Activated CD4-positive, alpha-beta T cell treated with anti-CD3 and anti-CD28 coated beads for 36 hours (primary cell): ENCODE measurements around the gene ZC3H18. TPM values are rescaled to one million over a fixed set of nuclear protein-coding genes. Genes with fewer than 3 reads are reported as not detected.
"Not testable (repeated sequence)": the region's sequence is repeated elsewhere in the genome, so short reads cannot be mapped to it uniquely, and the experiment has no call there.

Experiments used
- ATAC-seq: fragments of 200-7000 bp; cut with Tn5 transposase; one replicate; pipeline ENCODE4 v1.10.0; 2021; ENCODE audit warnings: mild to moderate bottlenecking, moderate library complexity
- CTCF ChIA-PET: fragments of 350-600 bp; sonication (Branson Sonifier 250); formaldehyde crosslinking; loops from one replicate; lab custom pipeline; 2021; ENCODE audit warnings: antibody characterized with exemption; lab: Charles Lee
- POLR2A ChIA-PET: fragments of 350-600 bp; sonication (Branson Sonifier 250); formaldehyde crosslinking; loops from one replicate; lab custom pipeline; 2021; ENCODE audit warnings: antibody characterized with exemption, inconsistent platforms; lab: Charles Lee
- DNase-seq: peaks from one replicate; pipeline ENCODE4 v3.0.0-alpha.2; 2020
- H3K27ac Mint-ChIP-seq: one replicate; pipeline ENCODE4 v1.8.0; 2021; ENCODE audit warnings: mixed read lengths
- H3K27me3 Mint-ChIP-seq: one replicate; pipeline ENCODE4 v1.8.0; 2021; ENCODE audit warnings: mixed read lengths
- H3K36me3 Mint-ChIP-seq: one replicate; pipeline ENCODE4 v1.8.0; 2021; ENCODE audit warnings: low read depth, mixed read lengths
- H3K4me1 Mint-ChIP-seq: one replicate; pipeline ENCODE4 v1.8.0; 2021; ENCODE audit warnings: mixed read lengths
- H3K4me3 Mint-ChIP-seq: one replicate; pipeline ENCODE4 v1.8.0; 2021; ENCODE audit warnings: mild to moderate bottlenecking, moderate library complexity, mixed read lengths
- H3K9me3 Mint-ChIP-seq: one replicate; pipeline ENCODE4 v1.8.0; 2021; ENCODE audit warnings: low read depth, mixed read lengths
- intact Hi-C, 2 experiments: fragments of 100-400 bp; cut with DNase I in 1 of 2; cut with micrococcal nuclease in 1 of 2; formaldehyde crosslinking; loops; one replicate each; pipeline versions ENCODE4 v1.14.2 to v1.15.1; 2022 to 2024; cut with DNase I, micrococcal nuclease
- total RNA-seq, 2 experiments: library from RNA; stranded (reverse); gene quantifications; one replicate each; pipeline ENCODE4 v1.2.3, GENCODE V29; 2021

ZC3H18 gene
- total RNA-seq, 2 experiments from 2014 or later = 70.0 to 76.4 TPM

- no peak for ATAC-seq
- Mint-ChIP-seq H3K27me3 (no peaks in the 10 kb centered on the region), H3K4me1 (peaks cover 11% of the 10 kb centered on the region), H3K27ac (peak overlapping the region; percentile 10), H3K36me3 (peaks cover 40% of the 10 kb centered on the region), H3K4me3 (no peak overlapping the region), H3K9me3 (no peaks in the 10 kb centered on the region)
- CTCF ChIA-PET = no interaction called here
- DNase-seq = no peak
- intact Hi-C loops = no loop called here
- POLR2A ChIA-PET = no interaction called here
Observed at GRCh38 chr16:88597856-88598491, 27.8 kb downstream of the ZC3H18 start.

- no peaks in the 10 kb centered on the region for H3K9me3 Mint-ChIP-seq
- ChIA-PET POLR2A (no interaction called here), CTCF (no interaction called here)
- no peak overlapping the region for H3K27ac Mint-ChIP-seq
- ATAC-seq = no peak
- no peak overlapping the region for H3K4me3 Mint-ChIP-seq
- peaks cover 10% of the 10 kb centered on the region for H3K4me1 Mint-ChIP-seq
- peaks cover 40% of the 10 kb centered on the region for H3K36me3 Mint-ChIP-seq
- H3K27me3 Mint-ChIP-seq = no peaks in the 10 kb centered on the region
- DNase-seq = no peak
- intact Hi-C loops = no loop called here
Observed at GRCh38 chr16:88599092-88599733, 29.0 kb downstream of the ZC3H18 start.

DNA sequence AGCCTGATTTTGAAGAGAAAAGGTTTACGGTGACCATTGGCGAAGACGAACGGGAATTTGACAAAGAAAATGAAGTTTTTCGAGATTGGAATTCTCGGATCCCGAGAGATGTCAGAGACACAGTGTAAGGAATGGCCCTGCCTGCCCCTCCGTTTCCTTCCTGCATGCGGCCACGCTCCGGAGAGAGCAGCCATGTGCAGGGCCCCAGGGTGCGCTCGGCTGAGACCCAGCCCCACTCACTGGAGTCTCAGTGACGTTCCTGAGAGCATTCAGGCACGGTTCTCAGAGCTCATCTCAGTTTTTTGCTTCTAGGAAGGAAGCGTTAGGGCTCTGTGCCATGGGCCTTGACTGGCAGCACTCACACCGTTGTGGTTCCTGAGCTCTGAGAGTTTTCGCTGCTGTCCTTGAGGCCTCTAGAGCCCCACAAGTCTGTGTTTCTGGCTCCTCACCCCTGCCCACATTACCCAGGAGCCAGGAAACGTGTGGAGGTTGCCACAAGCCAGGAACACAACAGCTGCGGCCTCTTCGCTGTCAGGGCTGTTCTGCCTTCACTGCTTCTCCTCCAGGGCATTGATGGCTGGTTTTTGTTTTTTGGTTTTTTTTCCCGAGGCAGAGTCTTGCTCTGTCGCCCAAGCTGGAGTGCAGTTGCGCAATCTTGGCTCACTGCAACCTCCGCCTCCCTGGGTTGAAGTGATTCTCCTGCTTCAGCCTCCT, 29.8 kb downstream of the ZC3H18 start:
- ATAC-seq (no peak), DNase-seq (no peak)
- H3K27me3 Mint-ChIP-seq = no peaks in the 10 kb centered on the region
- intact Hi-C loops = no loop called here
- H3K4me3 Mint-ChIP-seq = no peak overlapping the region
- H3K36me3 Mint-ChIP-seq = peaks cover 40% of the 10 kb centered on the region
- ChIA-PET CTCF (no interaction called here), POLR2A (no interaction called here)
- H3K9me3 Mint-ChIP-seq = no peaks in the 10 kb centered on the region
- no peak overlapping the region for H3K27ac Mint-ChIP-seq
- H3K4me1 Mint-ChIP-seq = peaks cover 10% of the 10 kb centered on the region

GRCh38 chr16:88600539-88600896, 30.3 kb downstream of the ZC3H18 start:
- ChIA-PET CTCF (no interaction called here), POLR2A (no interaction called here)
- H3K27me3 Mint-ChIP-seq = no peaks in the 10 kb centered on the region
- no peak overlapping the region for H3K27ac Mint-ChIP-seq
- peaks cover 10% of the 10 kb centered on the region for H3K4me1 Mint-ChIP-seq
- H3K9me3 Mint-ChIP-seq = no peaks in the 10 kb centered on the region
- H3K36me3 Mint-ChIP-seq = peaks cover 37% of the 10 kb centered on the region
- H3K4me3 Mint-ChIP-seq = no peak overlapping the region
- DNase-seq = no peak
- intact Hi-C loops = no loop called here
- no peak for ATAC-seq

- H3K4me3 Mint-ChIP-seq = no peak overlapping the region
- no peaks in the 10 kb centered on the region for H3K27me3 Mint-ChIP-seq
- intact Hi-C loops = no loop called here
- ATAC-seq (no peak), DNase-seq (no peak)
- peaks cover 4% of the 10 kb centered on the region for H3K4me1 Mint-ChIP-seq
- peaks cover 39% of the 10 kb centered on the region for H3K36me3 Mint-ChIP-seq
- POLR2A ChIA-PET = no interaction called here
- CTCF ChIA-PET = no interaction called here
- no peaks in the 10 kb centered on the region for H3K9me3 Mint-ChIP-seq
- no peak overlapping the region for H3K27ac Mint-ChIP-seq
Observed at GRCh38 chr16:88601313-88602036, 31.3 kb downstream of the ZC3H18 start.

DNA sequence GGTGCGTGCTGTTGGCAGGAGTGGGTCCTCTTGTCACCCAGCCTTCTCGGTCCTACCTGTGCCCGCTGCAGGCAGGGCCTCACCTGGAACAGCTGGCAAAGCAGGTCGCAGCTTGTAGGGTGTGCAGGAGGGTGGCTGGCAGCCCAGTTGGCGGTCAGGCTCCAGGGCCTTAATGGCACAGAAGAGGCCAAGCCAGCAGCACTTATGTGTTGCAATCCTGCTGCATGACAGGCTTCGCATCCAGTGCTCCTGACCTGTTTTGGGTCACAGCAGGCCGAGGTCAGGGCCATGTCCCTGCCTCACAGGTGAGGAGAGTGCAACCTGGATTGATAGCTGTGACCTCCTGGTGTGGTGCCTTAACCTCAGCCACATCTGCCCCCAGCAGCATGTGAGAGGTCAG, 31.9 kb downstream of the ZC3H18 start:
- Mint-ChIP-seq H3K9me3 (no peaks in the 10 kb centered on the region), H3K4me1 (no peaks in the 10 kb centered on the region), H3K36me3 (peaks cover 40% of the 10 kb centered on the region), H3K27me3 (no peaks in the 10 kb centered on the region), H3K27ac (no peak overlapping the region), H3K4me3 (no peak overlapping the region)
- ChIA-PET CTCF (no interaction called here), POLR2A (no interaction called here)
- intact Hi-C loops = no loop called here
- DNase-seq = no peak
- ATAC-seq = no peak

DNA sequence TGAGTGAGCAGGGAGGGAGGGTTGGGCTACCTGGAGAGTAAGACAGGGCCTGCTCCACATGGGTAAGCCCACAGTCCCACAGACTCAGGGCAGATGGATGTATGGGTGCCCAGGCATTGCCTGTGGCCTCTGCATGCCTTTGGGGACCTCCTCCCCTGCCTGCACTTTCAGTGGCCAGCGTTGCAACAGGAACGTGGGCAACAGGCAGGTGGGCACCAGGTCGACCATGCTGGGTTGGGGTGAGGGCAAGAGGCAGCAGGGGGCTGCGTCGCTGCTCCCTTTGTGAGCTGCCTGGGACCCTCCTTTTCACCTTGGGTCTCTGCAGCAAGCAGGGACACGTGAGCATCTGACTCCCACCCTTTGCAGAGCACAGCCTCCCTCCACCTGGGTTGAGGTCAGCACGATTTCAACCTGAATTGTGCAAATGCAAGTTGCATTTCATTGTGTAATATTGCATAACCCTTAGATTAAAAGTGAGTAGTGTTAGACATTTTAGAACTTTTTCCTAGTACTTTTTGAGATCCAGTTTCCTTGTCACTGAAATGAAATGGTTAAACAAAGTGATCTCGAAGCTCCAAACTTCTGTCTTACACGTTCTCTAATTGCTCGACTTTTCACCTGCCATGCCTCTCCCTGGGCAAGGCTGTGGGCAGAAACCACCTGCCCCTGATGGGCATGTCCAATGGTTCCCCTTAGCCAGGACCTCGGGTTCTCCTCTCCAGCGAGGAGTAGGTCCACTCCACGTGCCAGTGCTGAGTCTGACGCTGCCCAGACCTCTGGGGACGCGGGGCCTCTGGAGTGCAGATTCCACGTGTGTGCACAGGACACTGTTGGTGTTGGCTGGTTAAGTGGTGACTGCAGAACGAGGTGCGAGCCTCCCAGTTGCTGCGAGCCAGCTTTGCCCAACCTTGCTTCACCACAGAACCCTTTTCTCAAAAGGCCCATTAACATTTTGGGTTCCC, 35.3 kb downstream of the ZC3H18 start:
- CTCF ChIA-PET = no interaction called here
- intact Hi-C loops = no loop called here
- Mint-ChIP-seq H3K4me3 (no peak overlapping the region), H3K9me3 (no peaks in the 10 kb centered on the region), H3K27ac (no peak overlapping the region), H3K4me1 (no peaks in the 10 kb centered on the region), H3K36me3 (peaks cover 35% of the 10 kb centered on the region), H3K27me3 (no peaks in the 10 kb centered on the region)
- POLR2A ChIA-PET = no interaction called here
- DNase-seq (no peak), ATAC-seq (no peak)

GRCh38 chr16:88606148-88606757, 36.0 kb downstream of the ZC3H18 start:
- Mint-ChIP-seq H3K4me3 (no peak overlapping the region), H3K4me1 (no peaks in the 10 kb centered on the region), H3K27me3 (no peaks in the 10 kb centered on the region), H3K27ac (no peak overlapping the region), H3K36me3 (peaks cover 34% of the 10 kb centered on the region), H3K9me3 (no peaks in the 10 kb centered on the region)
- ATAC-seq (no peak), DNase-seq (no peak)
- POLR2A ChIA-PET = no interaction called here
- CTCF ChIA-PET = no interaction called here
- intact Hi-C loops = no loop called here

DNA sequence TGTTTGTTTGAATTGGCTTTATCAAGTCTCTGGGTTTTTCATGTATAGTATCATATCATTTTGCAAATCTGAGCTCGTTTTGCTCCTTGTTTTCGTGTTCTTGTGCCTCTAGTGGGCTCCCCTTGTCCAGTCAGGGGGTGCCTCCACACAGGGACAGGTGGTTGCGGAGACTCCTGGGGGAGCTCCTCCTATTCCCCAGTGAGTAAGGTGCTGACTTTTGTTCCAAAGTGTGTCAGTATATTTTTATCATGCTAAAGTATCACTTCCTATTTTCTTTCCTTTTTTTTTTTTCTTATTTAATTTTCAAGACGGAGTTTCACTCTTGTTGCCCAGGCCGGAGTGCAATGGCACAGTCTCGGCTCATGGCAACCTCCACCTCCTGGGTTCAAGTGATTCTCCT, 37.9 kb downstream of the ZC3H18 start:
- H3K27ac Mint-ChIP-seq = no peak overlapping the region
- CTCF ChIA-PET = no interaction called here

GRCh38 chr16:88609426-88609825, 39.2 kb downstream of the ZC3H18 start:
- H3K27ac Mint-ChIP-seq, H3K9me3 Mint-ChIP-seq, intact Hi-C loops, H3K4me1 Mint-ChIP-seq, H3K27me3 Mint-ChIP-seq, ATAC-seq, DNase-seq, H3K4me3 Mint-ChIP-seq, POLR2A ChIA-PET: not testable (repeated sequence)
- CTCF ChIA-PET = interaction anchor here (1.0 kb wide), 1 partner anchor 10 kb away, joined by 4 read pairs; no protein-coding TSS in a partner anchor
- peaks cover 30% of the 10 kb centered on the region for H3K36me3 Mint-ChIP-seq

More for the DNA sequence above, 37.9 kb downstream of the ZC3H18 start:
- no peak for DNase-seq
- Mint-ChIP-seq H3K4me3 (no peak overlapping the region), H3K36me3 (peaks cover 27% of the 10 kb centered on the region), H3K4me1 (no peaks in the 10 kb centered on the region), H3K9me3 (no peaks in the 10 kb centered on the region), H3K27me3 (no peaks in the 10 kb centered on the region)
- POLR2A ChIA-PET = interaction anchor here (0.6 kb wide), 1 partner anchor 16 kb away, joined by 7 read pairs; no protein-coding TSS in a partner anchor
- no peak for ATAC-seq
- intact Hi-C loops = no loop called here
